Measurements from ENCODE around the gene AFF2.

DNA sequence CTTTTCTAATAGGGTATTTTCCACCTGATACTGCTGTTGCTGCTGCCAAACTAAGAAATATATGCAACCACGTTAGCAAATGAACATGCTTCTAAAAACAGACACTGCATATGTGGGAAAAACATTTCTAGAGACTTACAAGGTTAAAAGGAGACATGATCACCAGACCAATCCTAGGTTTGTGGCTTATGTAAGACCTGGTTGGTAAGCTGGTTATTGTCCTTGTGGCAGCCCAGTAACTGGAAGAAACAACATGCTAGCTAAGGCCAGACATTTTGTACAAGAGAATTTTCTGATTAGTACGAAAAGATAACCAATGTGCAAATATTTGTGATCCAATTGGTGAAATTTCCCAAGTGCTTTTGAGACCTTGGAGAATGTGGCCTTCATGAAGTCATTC is 112.0 kb downstream of the AFF2 start:
- TF ChIP-seq YY1 (IDR thresholded peaks at IDR 0.05; ENCODE audit: extremely low read depth, insufficient replicate concordance, low read depth, low read length) (no peak), POLR2AphosphoS5 (IDR thresholded peaks at IDR 0.05; ENCODE audit: low read depth, low read length) (no peak), EZH2 (IDR thresholded peaks at IDR 0.05) (no peak), ELF1 (IDR thresholded peaks at IDR 0.05; ENCODE audit: borderline replicate concordance, low read depth) (no peak), POLR2A (IDR thresholded peaks at IDR 0.05; ENCODE audit: borderline replicate concordance, extremely low read depth, insufficient read depth, insufficient read length) (no peak), SRF (IDR thresholded peaks at IDR 0.05; ENCODE audit: low read depth) (no peak), RAD21 (IDR thresholded peaks at IDR 0.05; ENCODE audit: low read depth) (no peak), SP1 (IDR thresholded peaks at IDR 0.05; ENCODE audit: low read depth) (no peak), EZH2phosphoT487 (IDR thresholded peaks at IDR 0.05; ENCODE audit: borderline replicate concordance) (no peak)
- TF ChIP-seq, protein P1, sequence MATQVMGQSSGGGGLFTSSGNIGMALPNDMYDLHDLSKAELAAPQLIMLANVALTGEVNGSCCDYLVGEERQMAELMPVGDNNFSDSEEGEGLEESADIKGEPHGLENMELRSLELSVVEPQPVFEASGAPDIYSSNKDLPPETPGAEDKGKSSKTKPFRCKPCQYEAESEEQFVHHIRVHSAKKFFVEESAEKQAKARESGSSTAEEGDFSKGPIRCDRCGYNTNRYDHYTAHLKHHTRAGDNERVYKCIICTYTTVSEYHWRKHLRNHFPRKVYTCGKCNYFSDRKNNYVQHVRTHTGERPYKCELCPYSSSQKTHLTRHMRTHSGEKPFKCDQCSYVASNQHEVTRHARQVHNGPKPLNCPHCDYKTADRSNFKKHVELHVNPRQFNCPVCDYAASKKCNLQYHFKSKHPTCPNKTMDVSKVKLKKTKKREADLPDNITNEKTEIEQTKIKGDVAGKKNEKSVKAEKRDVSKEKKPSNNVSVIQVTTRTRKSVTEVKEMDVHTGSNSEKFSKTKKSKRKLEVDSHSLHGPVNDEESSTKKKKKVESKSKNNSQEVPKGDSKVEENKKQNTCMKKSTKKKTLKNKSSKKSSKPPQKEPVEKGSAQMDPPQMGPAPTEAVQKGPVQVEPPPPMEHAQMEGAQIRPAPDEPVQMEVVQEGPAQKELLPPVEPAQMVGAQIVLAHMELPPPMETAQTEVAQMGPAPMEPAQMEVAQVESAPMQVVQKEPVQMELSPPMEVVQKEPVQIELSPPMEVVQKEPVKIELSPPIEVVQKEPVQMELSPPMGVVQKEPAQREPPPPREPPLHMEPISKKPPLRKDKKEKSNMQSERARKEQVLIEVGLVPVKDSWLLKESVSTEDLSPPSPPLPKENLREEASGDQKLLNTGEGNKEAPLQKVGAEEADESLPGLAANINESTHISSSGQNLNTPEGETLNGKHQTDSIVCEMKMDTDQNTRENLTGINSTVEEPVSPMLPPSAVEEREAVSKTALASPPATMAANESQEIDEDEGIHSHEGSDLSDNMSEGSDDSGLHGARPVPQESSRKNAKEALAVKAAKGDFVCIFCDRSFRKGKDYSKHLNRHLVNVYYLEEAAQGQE (IDR thresholded peaks at IDR 0.05; ENCODE audit: low read depth): no peak
- TF ChIP-seq, protein P2, sequence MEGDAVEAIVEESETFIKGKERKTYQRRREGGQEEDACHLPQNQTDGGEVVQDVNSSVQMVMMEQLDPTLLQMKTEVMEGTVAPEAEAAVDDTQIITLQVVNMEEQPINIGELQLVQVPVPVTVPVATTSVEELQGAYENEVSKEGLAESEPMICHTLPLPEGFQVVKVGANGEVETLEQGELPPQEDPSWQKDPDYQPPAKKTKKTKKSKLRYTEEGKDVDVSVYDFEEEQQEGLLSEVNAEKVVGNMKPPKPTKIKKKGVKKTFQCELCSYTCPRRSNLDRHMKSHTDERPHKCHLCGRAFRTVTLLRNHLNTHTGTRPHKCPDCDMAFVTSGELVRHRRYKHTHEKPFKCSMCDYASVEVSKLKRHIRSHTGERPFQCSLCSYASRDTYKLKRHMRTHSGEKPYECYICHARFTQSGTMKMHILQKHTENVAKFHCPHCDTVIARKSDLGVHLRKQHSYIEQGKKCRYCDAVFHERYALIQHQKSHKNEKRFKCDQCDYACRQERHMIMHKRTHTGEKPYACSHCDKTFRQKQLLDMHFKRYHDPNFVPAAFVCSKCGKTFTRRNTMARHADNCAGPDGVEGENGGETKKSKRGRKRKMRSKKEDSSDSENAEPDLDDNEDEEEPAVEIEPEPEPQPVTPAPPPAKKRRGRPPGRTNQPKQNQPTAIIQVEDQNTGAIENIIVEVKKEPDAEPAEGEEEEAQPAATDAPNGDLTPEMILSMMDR (IDR thresholded peaks at IDR 0.05 in 2 of 3, conservative IDR thresholded peaks at IDR 0.05 in 1 of 3; ENCODE audit: borderline replicate concordance in 1 of 3, insufficient read depth in 1 of 3, low read depth in 2 of 3, low read length in 2 of 3): no peak

All from HCT116 (cell line).